Mucosa of gallbladder (tissue), 1 donor: ENCODE results near the gene CTSA. TPM values are rescaled to one million over a fixed set of nuclear protein-coding genes. Genes with fewer than 3 reads are reported as not detected.
A peak's percentile ranks its signal among the peaks of the same experiment; 100 is the strongest.
"Not testable (repeated sequence)": the region's sequence is repeated elsewhere in the genome, so short reads cannot be mapped to it uniquely, and the experiment has no call there.

ENCODE experiments used
- DNase-seq: peaks from one replicate; pipeline ENCODE4 v3.0.0-alpha.2; 2020; ENCODE audit warnings: low spot score
- total RNA-seq: library from RNA; stranded (reverse); gene quantifications from one replicate; pipeline ENCODE4 v1.2.1, GENCODE V29; 2021
- donor health status: DM: no; HTN: no; CAD: no.

CTSA gene
- total RNA-seq, 1 donor from 2014 or later = 153 TPM

GRCh38 chr20:45894797-45895196 lies 3.7 kb downstream of the CTSA start:
- no peak for DNase-seq

GRCh38 chr20:45896641-45897161 lies 5.6 kb downstream of the CTSA start:
- DNase-seq = no peak

GRCh38 chr20:45897289-45897688 lies 6.2 kb downstream of the CTSA start:
- DNase-seq = no peak

GRCh38 chr20:45897692-45898091 lies 6.6 kb downstream of the CTSA start:
- DNase-seq = no peak

GRCh38 chr20:45898285-45898684 lies 7.2 kb downstream of the CTSA start:
- DNase-seq = no peak

- no peak for DNase-seq
Observed at GRCh38 chr20:45899046-45899835, 8.1 kb downstream of the CTSA start.

GRCh38 chr20:45901332-45901731 lies 10.2 kb downstream of the CTSA start:
- not testable (repeated sequence) for DNase-seq

- no peak for DNase-seq
Observed at GRCh38 chr20:45902199-45902701, 11.1 kb downstream of the CTSA start.

- DNase-seq = no peak
Observed at GRCh38 chr20:45904583-45905504, 13.7 kb downstream of the CTSA start.

GRCh38 chr20:45905505-45906079 lies 14.5 kb downstream of the CTSA start:
- no peak for DNase-seq

- no peak for DNase-seq
Observed at GRCh38 chr20:45907219-45907948, 16.2 kb downstream of the CTSA start.

GRCh38 chr20:45908084-45908483 lies 16.9 kb downstream of the CTSA start:
- DNase-seq = no peak

GRCh38 chr20:45909336-45909808 lies 18.2 kb downstream of the CTSA start:
- DNase-seq = no peak

GRCh38 chr20:45909817-45910669 lies 18.9 kb downstream of the CTSA start:
- DNase-seq = no peak

GRCh38 chr20:45910670-45911485 lies 19.7 kb downstream of the CTSA start:
- peak; percentile 98 for DNase-seq

- peak; percentile 60 for DNase-seq
Observed at GRCh38 chr20:45911486-45912343, 20.6 kb downstream of the CTSA start, which contains the start of gene PLTP. Gene PLTP, minus strand, starts transcription at chr20:45912155. Its CDS starts 703 bp downstream, at chr20:45911452.

- DNase-seq = no peak
Observed at GRCh38 chr20:45912344-45912682, 21.2 kb downstream of the CTSA start.

GRCh38 chr20:45913116-45913515 lies 22.0 kb downstream of the CTSA start:
- no peak for DNase-seq
